ENCODE data around the gene MPDU1. TPM values are rescaled to one million over a fixed set of nuclear protein-coding genes. Genes with fewer than 3 reads are reported as not detected.

MPDU1 gene
- total and polyA plus RNA-seq, 4 donors = 55.3 to 136 (median 91.2) TPM

- Histone ChIP-seq H3K36me3 (ENCODE audit: control insufficient read depth in 4 of 4, insufficient read depth in 3 of 4, low read depth in 1 of 4, low read length in 3 of 4) (no peaks in the 10 kb centered on the region), H3K4me3 (ENCODE audit: low read depth in 1 of 3, low read length in 3 of 3) (no peak overlapping the region), H3K9ac (ENCODE audit: low read depth in 1 of 2, low read length in 2 of 2) (peak overlapping the region in 1 of 2 donors; percentile 20), H3K9me3 (ENCODE audit: control insufficient read depth in 4 of 4, low read length in 3 of 4) (no peaks in the 10 kb centered on the region), H3K27me3 (ENCODE audit: control insufficient read depth in 4 of 4, insufficient read depth in 4 of 4, low read length in 3 of 4) (no peaks in the 10 kb centered on the region), H3K4me1 (ENCODE audit: control insufficient read depth in 4 of 4, insufficient read depth in 4 of 4, low read length in 3 of 4) (peaks cover 8 to 42% (median 28%) of the 10 kb centered on the region in 4 donors), H3K27ac (ENCODE audit: low read depth in 1 of 2, low read length in 2 of 2) (peak overlapping the region; percentile 24 to 94)
- TF ChIP-seq SP1 (IDR thresholded peaks at IDR 0.05) (no peak), JUND (IDR thresholded peaks at IDR 0.05) (no peak), TAF1 (conservative IDR thresholded peaks at IDR 0.05) (no peak), FOXA1 (IDR thresholded peaks at IDR 0.05) (no peak), CTCF (IDR thresholded peaks at IDR 0.05; ENCODE audit: low read depth, low read length, missing input control) (no peak), FOXA2 (IDR thresholded peaks at IDR 0.05) (no peak), RXRA (IDR thresholded peaks at IDR 0.05) (no peak), YY1 (IDR thresholded peaks at IDR 0.05) (no peak), NR2F2 (IDR thresholded peaks at IDR 0.05) (no peak)
- TF ChIP-seq, protein P1, sequence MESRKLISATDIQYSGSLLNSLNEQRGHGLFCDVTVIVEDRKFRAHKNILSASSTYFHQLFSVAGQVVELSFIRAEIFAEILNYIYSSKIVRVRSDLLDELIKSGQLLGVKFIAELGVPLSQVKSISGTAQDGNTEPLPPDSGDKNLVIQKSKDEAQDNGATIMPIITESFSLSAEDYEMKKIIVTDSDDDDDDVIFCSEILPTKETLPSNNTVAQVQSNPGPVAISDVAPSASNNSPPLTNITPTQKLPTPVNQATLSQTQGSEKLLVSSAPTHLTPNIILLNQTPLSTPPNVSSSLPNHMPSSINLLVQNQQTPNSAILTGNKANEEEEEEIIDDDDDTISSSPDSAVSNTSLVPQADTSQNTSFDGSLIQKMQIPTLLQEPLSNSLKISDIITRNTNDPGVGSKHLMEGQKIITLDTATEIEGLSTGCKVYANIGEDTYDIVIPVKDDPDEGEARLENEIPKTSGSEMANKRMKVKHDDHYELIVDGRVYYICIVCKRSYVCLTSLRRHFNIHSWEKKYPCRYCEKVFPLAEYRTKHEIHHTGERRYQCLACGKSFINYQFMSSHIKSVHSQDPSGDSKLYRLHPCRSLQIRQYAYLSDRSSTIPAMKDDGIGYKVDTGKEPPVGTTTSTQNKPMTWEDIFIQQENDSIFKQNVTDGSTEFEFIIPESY (IDR thresholded peaks at IDR 0.05) = no peak
- TF ChIP-seq, protein P2, sequence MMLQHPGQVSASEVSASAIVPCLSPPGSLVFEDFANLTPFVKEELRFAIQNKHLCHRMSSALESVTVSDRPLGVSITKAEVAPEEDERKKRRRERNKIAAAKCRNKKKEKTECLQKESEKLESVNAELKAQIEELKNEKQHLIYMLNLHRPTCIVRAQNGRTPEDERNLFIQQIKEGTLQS (IDR thresholded peaks at IDR 0.05) = no peak
- 79% methylated on average over 19 of the region's 19 CpGs for WGBS
- no peak for DNase-seq (ENCODE audit: low spot score)
These were observed 26.4 kb upstream of the MPDU1 start for GRCh38 chr17:7557147-7557764.

DNA sequence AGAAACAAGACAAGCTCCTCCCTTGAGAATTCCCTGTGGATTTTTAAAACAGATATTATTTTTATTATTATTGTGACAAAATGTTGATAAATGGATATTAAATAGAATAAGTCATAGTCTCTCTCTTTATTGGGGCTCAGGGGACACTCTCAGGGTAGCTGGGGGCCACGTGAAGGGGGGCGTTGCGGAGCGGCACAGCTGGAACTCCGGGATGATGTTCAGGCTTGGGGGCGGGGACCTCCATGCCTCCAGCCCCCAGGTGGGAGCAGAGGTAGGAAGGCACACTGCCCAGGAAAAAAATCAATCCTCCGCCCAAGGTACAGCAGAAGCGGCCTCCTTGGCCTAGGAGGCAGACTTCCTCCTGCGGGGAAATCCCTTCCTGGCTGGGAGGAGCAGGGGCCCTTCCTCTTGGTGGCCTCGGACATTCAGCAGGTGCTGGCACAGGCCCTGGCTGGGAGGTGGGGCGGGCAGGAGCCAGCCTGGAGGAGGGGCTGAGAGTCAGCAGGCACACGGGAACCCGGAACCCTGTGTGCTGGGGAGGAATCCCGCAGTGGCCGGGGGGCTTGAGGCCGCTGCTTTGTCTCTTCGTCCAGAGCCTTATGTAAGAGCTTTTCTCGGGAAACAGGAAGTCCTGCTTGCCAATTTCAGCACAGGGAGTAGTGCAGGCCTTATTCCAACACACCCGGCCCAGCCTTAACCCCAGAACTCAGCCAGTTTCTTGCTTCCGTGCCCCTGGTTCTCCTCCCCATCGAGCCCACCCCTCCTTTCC is 25.7 kb upstream of the MPDU1 start:
- 14% methylated on average over 21 of the region's 21 CpGs for WGBS
- H3K36me3 ChIP-seq (ENCODE audit: control insufficient read depth in 4 of 4, insufficient read depth in 3 of 4, low read depth in 1 of 4, low read length in 3 of 4) = no peaks in the 10 kb centered on the region
- H3K9ac ChIP-seq (ENCODE audit: low read depth in 1 of 2, low read length in 2 of 2) = peak overlapping the region in 1 of 2 donors; percentile 76
- TF ChIP-seq RAD21 (IDR thresholded peaks at IDR 0.05) (peak; percentile 13 to 35), JUND (IDR thresholded peaks at IDR 0.05) (no peak), RXRA (IDR thresholded peaks at IDR 0.05) (peak; percentile 22 to 63), SP1 (IDR thresholded peaks at IDR 0.05) (peak; percentile 56), NR2F2 (IDR thresholded peaks at IDR 0.05) (peak; percentile 88), REST (IDR thresholded peaks at IDR 0.05) (no peak), CTCF (IDR thresholded peaks at IDR 0.05; ENCODE audit: low read depth, low read length, missing input control) (no peak), TAF1 (conservative IDR thresholded peaks at IDR 0.05) (peak; percentile 38), GABPA (IDR thresholded peaks at IDR 0.05 in 1 of 2, conservative IDR thresholded peaks at IDR 0.05 in 1 of 2) (peak; percentile 18 to 55), EGR1 (IDR thresholded peaks at IDR 0.05; ENCODE audit: low read depth in 2 of 2) (no peak), HNF4G (IDR thresholded peaks at IDR 0.05) (no peak)
- TF ChIP-seq, protein P1 (IDR thresholded peaks at IDR 0.05) = no peak
- no peak for DNase-seq (ENCODE audit: low spot score)
- peak overlapping the region; percentile 79 to 94 for H3K27ac ChIP-seq (ENCODE audit: low read depth in 1 of 2, low read length in 2 of 2)
- no peaks in the 10 kb centered on the region for H3K27me3 ChIP-seq (ENCODE audit: control insufficient read depth in 4 of 4, insufficient read depth in 4 of 4, low read length in 3 of 4)
- no peaks in the 10 kb centered on the region for H3K9me3 ChIP-seq (ENCODE audit: control insufficient read depth in 4 of 4, low read length in 3 of 4)
- H3K4me1 ChIP-seq (ENCODE audit: control insufficient read depth in 4 of 4, insufficient read depth in 4 of 4, low read length in 3 of 4) = peaks cover 10 to 49% (median 35%) of the 10 kb centered on the region in 4 donors
- peak overlapping the region in 2 of 3 donors; percentile 0 to 31 for H3K4me3 ChIP-seq (ENCODE audit: low read depth in 1 of 3, low read length in 3 of 3)
